Choroid plexus epithelial cell (primary cell): Measurements from ENCODE around the gene DDX51.
"Not testable (repeated sequence)": the region's sequence is repeated elsewhere in the genome, so short reads cannot be mapped to it uniquely, and the experiment has no call there.

ENCODE experiments used
- DNase-seq: peaks from one replicate; pipeline ENCODE4 v3.0.0-alpha.2; 2010; ENCODE audit warnings: low read depth
- H3K4me3 ChIP-seq: 2 replicates; pipeline ENCODE4 v1.5.1; 2011; ENCODE audit warnings: low read depth, mild to moderate bottlenecking, control low read depth, low read length, moderate library complexity
- TF ChIP-seq, protein P1 (sequence below): conservative IDR thresholded peaks from 2 replicates; pipeline ENCODE4 v1.5.1; 2011; ENCODE audit warnings: low read depth, mild to moderate bottlenecking, control low read depth, inconsistent platforms, low read length, moderate library complexity

The DDX51 gene

DNA sequence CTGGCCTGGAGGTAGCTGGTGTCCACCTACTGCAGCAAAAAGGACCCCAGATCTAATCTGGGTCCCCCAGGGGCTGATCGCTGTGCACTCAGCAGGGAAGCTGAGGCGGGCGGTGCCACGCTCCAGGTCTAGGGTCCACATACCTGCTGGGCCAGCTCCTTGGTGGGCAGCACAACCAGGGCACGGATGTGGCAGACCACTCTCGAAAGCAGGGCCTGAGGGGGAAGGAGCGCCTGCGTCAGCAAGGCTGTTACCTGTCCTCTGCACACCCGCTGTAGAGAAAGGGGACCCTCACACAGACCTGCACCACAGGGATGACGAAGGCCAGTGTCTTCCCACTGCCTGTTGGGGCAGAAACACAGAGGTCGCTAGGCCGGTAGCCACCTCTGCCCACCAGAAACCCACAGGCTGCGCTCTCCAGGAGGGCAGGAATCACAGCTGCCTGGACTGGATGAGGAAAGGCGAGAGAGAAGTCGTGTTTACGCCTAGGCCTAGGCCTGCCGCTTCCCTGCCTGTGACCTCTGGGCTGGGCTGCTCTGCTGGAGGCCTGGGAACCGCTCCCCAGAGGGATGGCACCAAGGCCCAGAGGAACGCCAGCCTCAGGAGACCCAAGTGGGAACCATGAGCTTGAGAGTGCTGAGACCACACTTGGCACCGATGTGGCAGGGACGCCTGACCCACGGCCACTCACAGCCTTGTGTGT lies 2.0 kb downstream of the DDX51 start:
- no peak overlapping the region for H3K4me3 ChIP-seq
- TF ChIP-seq, protein P1, sequence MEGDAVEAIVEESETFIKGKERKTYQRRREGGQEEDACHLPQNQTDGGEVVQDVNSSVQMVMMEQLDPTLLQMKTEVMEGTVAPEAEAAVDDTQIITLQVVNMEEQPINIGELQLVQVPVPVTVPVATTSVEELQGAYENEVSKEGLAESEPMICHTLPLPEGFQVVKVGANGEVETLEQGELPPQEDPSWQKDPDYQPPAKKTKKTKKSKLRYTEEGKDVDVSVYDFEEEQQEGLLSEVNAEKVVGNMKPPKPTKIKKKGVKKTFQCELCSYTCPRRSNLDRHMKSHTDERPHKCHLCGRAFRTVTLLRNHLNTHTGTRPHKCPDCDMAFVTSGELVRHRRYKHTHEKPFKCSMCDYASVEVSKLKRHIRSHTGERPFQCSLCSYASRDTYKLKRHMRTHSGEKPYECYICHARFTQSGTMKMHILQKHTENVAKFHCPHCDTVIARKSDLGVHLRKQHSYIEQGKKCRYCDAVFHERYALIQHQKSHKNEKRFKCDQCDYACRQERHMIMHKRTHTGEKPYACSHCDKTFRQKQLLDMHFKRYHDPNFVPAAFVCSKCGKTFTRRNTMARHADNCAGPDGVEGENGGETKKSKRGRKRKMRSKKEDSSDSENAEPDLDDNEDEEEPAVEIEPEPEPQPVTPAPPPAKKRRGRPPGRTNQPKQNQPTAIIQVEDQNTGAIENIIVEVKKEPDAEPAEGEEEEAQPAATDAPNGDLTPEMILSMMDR, result no peak
- DNase-seq, result no peak

DNA sequence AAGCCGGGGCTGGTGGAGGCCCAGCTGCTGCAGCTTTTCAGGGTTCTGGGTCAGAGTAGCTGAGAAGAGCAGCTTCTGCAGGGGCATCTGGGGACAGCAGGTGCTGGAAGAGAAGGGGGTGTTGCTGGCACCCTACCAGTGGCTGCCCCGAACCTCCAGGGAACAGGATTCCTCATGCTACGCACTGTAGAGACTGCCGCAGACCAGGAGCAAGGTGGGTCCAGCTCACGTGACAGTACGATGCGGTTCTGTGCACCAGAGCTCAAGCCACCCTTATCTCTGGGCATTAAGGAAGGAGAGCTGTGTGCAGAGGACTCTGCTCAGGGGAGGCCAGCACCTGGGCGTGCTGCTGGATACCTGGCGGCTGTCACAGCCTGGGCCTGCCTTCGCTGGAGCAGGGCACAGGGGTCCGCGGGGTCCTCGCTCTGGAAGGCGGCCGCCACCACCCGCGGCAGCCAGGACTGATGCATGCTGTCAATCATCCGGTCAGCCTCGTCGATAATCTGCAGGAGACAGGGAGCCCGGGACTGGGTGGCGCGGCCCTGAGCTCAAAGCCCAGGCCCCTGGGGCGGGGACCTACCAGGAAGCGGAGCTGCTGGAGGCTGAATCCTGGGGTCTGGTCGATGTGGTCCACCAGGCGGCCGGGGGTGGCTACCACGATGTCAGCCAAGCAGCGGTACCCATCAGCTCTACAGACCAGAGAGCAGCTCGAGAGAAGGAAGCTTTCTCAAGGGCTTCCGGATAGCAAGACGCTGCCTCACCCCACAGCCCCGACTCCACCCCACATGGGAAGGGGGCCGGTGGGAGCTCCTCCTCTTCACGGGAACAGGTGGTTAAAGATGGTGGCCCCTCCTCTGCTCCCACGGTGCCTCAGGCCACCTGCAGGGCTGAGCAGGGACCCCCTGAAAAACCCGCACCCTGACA lies 2.9 kb downstream of the DDX51 start:
- DNase-seq, result no peak
- TF ChIP-seq, protein P1, result no peak
- no peak overlapping the region for H3K4me3 ChIP-seq

DNA sequence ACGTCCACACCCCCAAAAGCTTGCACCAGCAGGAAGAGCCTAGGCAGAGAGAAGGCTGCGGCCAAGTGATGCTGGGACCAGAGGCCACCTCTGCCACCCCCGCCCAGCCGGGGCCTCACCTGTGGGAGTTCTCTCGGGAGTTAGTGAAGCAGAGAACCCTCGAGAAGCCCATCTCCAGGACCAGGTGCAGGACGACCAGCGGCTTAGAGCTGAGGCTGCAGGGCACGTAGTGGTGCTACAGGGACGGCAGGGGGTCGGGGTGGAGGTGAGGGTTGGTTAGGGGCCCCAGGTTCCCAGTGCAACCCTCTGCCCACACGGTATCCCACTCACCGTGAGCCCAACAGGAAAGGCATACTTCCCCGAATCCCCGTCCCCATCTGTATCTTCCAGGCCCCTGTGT lies 3.6 kb downstream of the DDX51 start:
- DNase-seq, result no peak
- TF ChIP-seq, protein P1, result no peak
- H3K4me3 ChIP-seq, result no peak overlapping the region

DNA sequence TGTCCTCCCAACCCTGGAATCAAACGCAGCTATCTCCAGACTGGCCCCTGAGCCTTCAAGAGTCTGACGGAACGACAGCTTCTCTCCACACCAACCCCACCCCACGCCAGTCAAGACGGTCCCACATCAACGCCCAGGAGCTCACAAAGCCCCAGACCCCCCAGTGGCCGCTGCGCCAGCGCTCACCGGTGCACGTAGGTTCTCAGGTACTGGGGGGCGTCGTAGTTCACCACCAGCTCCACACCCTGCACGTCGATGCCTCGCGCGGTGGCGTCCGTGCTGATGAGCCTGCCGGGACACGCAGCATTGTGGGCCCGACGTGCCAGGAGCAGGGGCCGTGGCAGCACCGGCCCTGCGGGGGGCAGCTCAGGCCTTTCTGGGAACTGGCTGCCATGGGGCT lies 4.2 kb downstream of the DDX51 start:
- no peak overlapping the region for H3K4me3 ChIP-seq
- no peak for DNase-seq
- TF ChIP-seq, protein P1, result no peak

DNA sequence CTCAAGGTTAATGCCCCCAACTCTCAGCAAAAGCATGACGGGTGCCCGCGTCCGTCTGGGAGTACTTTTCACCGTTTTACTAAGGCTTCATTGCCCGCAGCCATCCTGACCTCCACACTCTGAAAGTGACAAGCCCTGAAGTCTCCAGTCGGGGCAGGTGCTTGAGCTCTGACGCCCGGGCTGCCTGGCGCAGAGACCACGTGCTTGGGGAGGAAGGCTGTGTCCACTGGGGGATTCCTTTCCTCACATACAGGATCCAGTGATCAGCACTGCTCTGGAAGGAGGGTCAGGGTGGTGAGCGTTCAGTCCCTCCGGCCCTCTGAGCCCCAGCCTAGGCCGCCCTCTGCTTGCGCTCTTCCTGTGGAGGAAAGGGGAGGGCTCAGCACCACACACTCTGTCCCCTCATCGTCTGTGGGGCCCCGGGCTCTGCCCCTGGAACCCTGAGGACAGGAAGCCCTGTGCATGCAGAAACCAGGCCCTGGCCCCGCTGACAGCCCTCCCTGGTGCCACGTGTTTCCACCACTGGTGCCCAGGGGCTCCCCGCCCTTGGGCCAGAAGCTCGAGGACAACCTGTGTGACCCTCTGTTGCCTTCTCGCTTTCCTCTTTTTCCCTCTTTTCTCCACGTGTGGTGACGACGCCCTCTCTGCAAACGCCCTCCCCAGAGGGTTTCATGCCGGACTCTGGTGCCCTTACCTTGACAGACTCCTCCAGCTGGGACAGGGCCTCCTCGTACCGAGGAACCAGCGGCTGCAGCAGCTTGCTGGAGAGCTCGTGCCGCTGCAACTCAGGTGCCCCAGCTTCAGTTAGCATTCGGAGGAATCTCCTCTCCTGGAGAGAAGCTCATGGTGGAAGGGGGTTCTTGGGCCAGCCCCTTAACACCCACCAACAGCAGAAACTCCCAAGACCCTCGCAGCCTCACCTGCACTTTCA lies 4.9 kb downstream of the DDX51 start:
- DNase-seq, result no peak
- TF ChIP-seq, protein P1, result no peak
- no peak overlapping the region for H3K4me3 ChIP-seq

DNA sequence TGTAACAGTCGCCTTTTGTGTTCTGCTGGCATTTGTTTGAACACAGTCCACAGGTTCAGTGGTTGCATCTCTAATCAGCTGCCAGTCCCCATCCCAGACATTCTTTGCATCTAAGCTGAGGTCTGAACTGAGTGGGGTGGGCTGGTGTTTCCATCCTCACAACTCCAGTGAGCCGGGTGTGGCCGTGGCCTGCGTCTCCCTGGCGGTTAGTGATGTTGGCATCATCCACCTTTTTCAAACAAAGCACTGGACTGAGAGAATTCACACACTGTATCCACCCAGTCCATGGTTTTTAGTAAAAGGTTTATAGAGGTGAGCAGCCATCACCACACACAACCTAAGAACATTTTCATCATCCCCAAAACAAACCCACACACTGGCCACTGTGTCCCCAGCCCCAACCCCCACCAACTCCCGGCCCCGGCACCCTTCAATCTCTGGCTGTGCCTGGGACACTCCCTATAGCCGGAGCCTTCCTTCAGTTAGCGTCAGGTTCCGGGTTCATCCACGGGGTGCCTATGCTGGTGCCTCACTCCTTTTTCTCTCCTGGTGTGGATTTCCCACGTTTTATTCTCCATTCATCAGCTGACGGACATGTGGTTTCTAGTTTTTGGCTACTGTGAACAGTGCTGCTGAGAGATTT lies 6.5 kb downstream of the DDX51 start:
- TF ChIP-seq, protein P1, result no peak
- H3K4me3 ChIP-seq, result no peak overlapping the region
- no peak for DNase-seq

DNA sequence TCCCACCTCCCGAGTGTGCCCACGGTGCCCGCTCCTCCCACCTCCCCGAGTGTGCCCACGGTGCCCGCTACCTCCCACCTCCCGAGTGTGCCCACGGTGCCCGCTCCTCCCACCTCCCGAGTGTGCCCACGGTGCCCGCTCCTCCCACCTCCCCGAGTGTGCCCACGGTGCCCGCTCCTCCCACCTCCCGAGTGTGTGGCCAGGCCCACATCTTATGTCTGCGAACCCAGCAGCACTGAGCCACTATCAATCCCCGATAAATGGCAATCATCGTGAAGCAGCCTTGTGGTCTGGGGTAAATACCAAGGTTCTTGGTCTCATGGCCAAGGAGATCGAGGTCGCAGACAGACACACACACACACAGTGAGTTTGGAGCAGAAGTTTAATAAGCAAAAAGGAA lies 7.9 kb downstream of the DDX51 start:
- DNase-seq, H3K4me3 ChIP-seq: not testable (repeated sequence)

DNA sequence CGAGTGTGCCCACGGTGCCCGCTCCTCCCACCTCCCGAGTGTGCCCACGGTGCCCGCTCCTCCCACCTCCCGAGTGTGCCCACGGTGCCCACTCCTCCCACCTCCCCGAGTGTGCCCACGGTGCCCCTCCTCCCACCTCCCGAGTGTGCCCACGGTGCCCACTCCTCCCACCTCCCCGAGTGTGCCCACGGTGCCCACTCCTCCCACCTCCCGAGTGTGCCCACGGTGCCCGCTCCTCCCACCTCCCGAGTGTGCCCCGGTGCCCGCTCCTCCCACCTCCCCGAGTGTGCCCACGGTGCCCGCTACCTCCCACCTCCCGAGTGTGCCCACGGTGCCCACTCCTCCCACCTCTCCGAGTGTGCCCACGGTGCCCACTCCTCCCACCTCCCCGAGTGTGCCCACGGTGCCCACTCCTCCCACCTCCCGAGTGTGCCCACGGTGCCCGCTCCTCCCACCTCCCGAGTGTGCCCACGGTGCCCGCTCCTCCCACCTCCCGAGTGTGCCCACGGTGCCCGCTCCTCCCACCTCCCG lies 9.4 kb downstream of the DDX51 start:
- not testable (repeated sequence) for H3K4me3 ChIP-seq, DNase-seq
